Measurements from ENCODE around the gene LSM7.

The LSM7 gene

GRCh38 chr19:2341244-2341751 lies 12.9 kb upstream of the LSM7 start:
- TF ChIP-seq CTCF (IDR thresholded peaks at IDR 0.05; ENCODE audit: control insufficient read depth, insufficient read depth, low read depth, low read length, missing control alignments): no peak
- H3K4me3 ChIP-seq (ENCODE audit: control insufficient read depth, low read depth, low read length): no peak overlapping the region
- no peak for DNase-seq (ENCODE audit: low read depth)

DNA sequence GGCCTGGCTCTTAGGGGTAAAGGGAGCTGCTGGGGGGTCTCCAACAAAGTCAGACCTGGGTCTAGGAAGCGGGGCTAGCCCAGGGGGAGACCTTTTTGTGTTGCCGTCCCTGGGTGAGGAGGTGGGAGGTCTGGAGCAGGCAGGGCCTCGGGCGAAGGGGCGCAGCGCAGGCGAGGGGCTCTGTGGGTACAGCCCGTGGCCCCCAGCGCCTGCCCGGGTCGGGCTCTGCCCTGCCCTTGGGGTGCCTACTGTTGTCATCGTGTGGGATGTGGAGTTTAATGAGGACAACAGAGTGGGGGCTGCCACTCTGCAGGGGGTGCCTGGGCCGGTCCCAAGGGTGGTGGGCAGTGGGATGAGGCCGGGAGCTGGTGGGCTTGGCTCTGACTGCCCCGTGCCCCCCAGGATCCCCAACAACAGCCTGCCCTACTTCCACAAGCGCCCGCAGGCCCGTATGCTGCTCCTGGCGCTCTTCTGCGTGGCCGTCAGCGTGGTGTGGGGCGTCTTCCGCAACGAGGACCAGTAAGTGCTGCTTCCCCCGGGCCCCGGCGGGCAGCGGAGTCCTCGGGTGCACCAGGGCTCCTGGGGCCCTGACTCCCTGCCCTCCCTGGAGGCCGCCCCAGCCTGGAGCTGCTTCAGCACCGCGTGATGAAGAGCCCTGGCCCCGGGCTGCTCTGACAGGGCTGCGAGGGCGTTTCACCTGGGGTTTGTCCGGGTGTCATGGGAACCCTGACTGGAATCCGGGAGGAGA lies 12.3 kb upstream of the LSM7 start:
- TF ChIP-seq CTCF (IDR thresholded peaks at IDR 0.05; ENCODE audit: control insufficient read depth, insufficient read depth, low read depth, low read length, missing control alignments): no peak
- H3K4me3 ChIP-seq (ENCODE audit: control insufficient read depth, low read depth, low read length): no peak overlapping the region
- no peak for DNase-seq (ENCODE audit: low read depth)

DNA sequence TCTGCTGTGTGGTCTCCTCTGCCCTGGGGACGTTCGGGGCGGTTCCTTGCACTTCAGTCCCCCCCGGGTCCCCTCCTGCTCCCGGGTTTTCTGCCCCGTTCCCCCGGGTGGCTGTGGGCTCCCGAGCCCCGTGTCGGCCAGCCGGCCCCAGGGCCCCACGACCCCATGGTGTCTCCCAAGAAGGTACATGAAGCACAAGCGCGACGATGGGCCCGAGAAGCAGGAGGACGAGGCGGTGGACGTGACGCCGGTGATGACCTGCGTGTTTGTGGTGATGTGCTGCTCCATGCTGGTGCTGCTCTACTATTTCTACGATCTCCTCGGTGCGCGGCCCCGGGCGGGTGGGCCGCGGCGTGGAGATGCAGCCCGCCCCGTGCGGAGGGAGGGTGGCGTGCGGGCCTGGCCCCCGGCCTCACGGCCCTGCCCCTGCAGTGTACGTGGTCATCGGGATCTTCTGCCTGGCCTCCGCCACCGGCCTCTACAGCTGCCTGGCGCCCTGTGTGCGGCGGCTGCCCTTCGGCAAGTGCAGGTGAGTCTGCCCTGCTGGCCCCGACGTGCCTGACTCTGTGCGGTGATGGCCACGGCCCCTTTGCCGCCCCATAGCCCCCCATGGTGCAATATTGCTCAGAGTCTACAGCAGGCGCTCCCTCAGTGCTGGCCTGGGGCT lies 11.4 kb upstream of the LSM7 start:
- no peak overlapping the region for H3K4me3 ChIP-seq (ENCODE audit: control insufficient read depth, low read depth, low read length)
- no peak for TF ChIP-seq CTCF (IDR thresholded peaks at IDR 0.05; ENCODE audit: control insufficient read depth, insufficient read depth, low read depth, low read length, missing control alignments)
- no peak for DNase-seq (ENCODE audit: low read depth)

DNA sequence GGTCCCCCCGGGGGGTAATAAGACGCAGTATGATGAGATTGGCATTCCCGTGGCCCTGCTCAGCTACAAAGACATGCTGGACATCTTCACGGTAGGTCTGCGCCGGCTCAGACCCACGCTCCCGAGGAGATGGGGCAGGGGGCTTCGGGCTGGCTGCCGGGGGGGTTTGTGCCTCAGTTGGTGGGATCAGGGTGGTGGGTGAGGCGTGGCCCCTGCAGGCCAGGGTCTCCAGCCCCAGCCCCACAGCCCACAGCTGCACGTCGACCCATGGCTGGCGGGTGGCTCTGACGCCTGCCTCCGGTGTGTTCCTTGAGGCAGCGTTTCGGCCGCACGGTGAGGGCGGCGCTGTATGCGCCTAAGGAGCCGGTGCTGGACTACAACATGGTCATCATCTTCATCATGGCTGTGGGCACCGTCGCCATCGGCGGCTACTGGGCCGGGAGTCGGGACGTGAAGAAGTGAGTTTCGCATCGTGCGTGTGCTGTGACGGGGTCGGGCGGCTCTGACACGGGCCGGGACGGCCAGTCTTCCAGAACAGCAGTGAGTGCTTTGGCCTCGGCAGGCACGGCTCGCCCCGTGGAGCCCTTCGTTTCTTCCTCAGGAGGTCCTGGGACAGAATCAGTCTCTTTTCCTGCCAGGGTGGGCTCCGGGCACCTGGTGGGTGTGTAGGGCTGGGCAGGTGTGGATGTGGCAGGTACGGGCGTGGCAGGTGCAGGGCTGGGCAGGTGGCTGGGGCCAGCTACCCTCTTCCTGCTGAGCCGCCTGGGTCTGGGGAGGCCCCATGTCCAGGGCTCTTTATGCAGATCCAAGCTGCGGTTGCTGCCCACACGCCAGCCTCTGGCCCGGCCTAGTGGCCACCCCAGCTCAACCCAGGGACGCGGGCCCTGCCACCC lies 10.6 kb upstream of the LSM7 start:
- no peak for TF ChIP-seq CTCF (IDR thresholded peaks at IDR 0.05; ENCODE audit: control insufficient read depth, insufficient read depth, low read depth, low read length, missing control alignments)
- H3K4me3 ChIP-seq (ENCODE audit: control insufficient read depth, low read depth, low read length): no peak overlapping the region
- no peak for DNase-seq (ENCODE audit: low read depth)

GRCh38 chr19:2338055-2338615 lies 9.7 kb upstream of the LSM7 start:
- no peak for TF ChIP-seq CTCF (IDR thresholded peaks at IDR 0.05; ENCODE audit: control insufficient read depth, insufficient read depth, low read depth, low read length, missing control alignments)
- H3K4me3 ChIP-seq (ENCODE audit: control insufficient read depth, low read depth, low read length): no peak overlapping the region
- DNase-seq (ENCODE audit: low read depth): no peak

DNA sequence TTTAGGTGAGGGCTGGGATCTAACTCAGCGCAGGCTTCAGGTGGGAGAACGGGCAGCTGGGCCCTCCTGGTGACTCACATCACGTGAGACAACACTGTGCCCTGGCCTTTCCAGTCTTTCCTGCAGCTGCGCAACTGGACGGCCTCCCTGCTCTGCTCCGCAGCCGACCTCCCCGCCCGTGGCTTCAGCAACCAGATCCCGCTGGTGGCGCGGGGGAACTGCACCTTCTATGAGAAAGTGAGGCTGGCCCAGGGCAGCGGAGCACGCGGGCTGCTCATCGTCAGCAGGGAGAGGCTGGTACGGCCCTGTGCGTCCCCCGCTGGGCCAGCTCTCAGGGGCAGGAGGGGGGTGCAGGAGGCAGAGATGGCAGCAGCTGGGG lies 8.9 kb upstream of the LSM7 start:
- no peak for TF ChIP-seq CTCF (IDR thresholded peaks at IDR 0.05; ENCODE audit: control insufficient read depth, insufficient read depth, low read depth, low read length, missing control alignments)
- no peak for DNase-seq (ENCODE audit: low read depth)
- no peak overlapping the region for H3K4me3 ChIP-seq (ENCODE audit: control insufficient read depth, low read depth, low read length)

All from AG09309 (cell line).